GM12875 (cell line): ENCODE measurements around the gene NF1.

Experiments used
- H3K4me3 ChIP-seq: one replicate; pipeline ENCODE4 v1.5.1; 2011; ENCODE audit warnings: low read depth, low read length, control low read depth
- TF ChIP-seq, protein P1 (sequence below): IDR thresholded peaks from 2 replicates; pipeline ENCODE4 v1.5.1; 2011; ENCODE audit warnings: low read depth, mild to moderate bottlenecking, control low read depth, inconsistent platforms, low read length, moderate library complexity, borderline replicate concordance; ENCODE audit not compliant: insufficient read depth

Gene NF1

DNA sequence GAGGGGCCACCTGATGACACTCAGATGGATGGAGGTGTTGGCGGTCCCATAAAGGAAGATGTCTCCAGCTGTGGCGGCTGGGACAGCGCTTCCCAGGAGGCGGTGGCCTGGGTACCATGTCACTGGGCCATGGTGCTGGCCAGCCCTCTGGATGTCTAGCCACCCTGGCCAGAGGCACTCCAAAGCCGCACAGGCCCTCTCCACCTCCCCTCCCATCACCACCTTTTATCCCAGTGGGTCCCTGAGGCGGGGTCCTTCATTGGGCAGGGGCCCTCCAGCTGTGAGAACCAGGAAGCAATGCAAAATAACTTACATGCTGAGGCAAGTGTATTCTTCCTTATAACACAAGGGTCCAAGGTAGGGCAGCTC, 319.8 kb downstream of the NF1 start:
- TF ChIP-seq, protein P1, sequence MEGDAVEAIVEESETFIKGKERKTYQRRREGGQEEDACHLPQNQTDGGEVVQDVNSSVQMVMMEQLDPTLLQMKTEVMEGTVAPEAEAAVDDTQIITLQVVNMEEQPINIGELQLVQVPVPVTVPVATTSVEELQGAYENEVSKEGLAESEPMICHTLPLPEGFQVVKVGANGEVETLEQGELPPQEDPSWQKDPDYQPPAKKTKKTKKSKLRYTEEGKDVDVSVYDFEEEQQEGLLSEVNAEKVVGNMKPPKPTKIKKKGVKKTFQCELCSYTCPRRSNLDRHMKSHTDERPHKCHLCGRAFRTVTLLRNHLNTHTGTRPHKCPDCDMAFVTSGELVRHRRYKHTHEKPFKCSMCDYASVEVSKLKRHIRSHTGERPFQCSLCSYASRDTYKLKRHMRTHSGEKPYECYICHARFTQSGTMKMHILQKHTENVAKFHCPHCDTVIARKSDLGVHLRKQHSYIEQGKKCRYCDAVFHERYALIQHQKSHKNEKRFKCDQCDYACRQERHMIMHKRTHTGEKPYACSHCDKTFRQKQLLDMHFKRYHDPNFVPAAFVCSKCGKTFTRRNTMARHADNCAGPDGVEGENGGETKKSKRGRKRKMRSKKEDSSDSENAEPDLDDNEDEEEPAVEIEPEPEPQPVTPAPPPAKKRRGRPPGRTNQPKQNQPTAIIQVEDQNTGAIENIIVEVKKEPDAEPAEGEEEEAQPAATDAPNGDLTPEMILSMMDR: no peak
- no peak overlapping the region for H3K4me3 ChIP-seq

- H3K4me3 ChIP-seq: no peak overlapping the region
- TF ChIP-seq, protein P1: no peak
Observed at GRCh38 chr17:31415004-31415454, 320.3 kb downstream of the NF1 start.

- H3K4me3 ChIP-seq: no peak overlapping the region
- TF ChIP-seq, protein P1: no peak
Observed at GRCh38 chr17:31415640-31416502, 321.1 kb downstream of the NF1 start.

GRCh38 chr17:31416503-31416923, 321.7 kb downstream of the NF1 start:
- H3K4me3 ChIP-seq: no peak overlapping the region
- TF ChIP-seq, protein P1: no peak

GRCh38 chr17:31417051-31417792, 322.4 kb downstream of the NF1 start:
- H3K4me3 ChIP-seq: no peak overlapping the region
- TF ChIP-seq, protein P1: no peak

DNA sequence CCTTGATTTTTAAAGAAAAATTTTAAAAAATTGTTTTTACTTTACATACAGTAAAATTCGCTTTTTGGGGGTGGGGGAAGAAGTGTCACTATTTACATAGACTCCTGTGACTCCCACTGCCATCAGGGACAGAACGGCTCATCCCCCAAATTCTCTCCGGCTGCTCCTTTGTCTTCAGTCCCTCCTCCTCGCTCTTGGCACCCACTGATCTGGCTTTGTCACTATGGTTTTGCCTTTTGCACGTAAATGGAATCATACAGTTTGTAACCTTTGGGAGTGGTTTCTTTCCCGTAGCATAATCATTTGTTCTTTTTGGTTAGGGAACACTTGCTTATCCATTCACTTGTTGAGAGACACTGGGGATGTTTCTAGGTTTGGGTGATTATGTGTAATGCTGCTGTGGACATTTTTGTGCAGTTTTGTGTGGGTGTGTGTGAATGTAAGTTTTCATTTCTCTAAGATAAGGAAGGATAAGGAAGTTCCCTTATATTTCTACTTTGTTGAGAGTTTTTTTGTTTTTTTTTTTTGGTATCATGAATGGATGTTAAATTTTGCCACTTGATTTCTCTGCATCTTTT, 324.1 kb downstream of the NF1 start:
- no peak overlapping the region for H3K4me3 ChIP-seq
- TF ChIP-seq, protein P1: no peak

DNA sequence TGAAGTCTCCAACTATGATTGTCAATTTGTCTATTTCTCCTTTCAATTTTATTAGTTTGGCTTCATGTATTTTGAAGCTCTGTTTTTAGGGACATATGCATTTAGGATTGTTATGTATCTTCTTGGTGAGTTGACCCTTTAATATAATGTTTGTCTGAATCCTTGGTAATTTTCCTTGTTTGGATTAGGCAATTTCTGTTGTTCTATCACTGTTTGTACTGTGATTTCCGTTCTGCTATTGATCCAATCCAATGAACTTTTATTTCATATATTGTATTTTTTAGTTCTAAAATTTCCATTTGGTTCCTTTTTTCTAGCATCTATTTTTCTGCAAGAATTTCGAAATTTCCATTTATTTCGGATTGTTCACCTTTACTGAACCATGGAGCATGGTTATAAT, 327.7 kb downstream of the NF1 start:
- no peak overlapping the region for H3K4me3 ChIP-seq
- TF ChIP-seq, protein P1: no peak
